IMR-90 (cell line): ENCODE measurements around the gene CYB5A. TPM values are rescaled to one million over a fixed set of nuclear protein-coding genes. Genes with fewer than 3 reads are reported as not detected.

Experiments
- ATAC-seq: fragments of 200-7000 bp; cut with Tn5 transposase; 2 replicates; pipeline ENCODE4 v1.9.1; 2020; ENCODE audit warnings: low read depth, mild to moderate bottlenecking, moderate library complexity
- BruUV-seq: library from RNA; stranded (reverse); fragments of 400-500 nt; replicated peaks from 2 replicates; lab custom pipeline; 2021; lab: Mats Ljungman, UMichigan
- CTCF ChIA-PET: fragments of 300-600 bp; formaldehyde crosslinking; extraction: SDS; loops from one replicate; lab custom pipeline; 2021; ENCODE audit warnings: antibody characterized with exemption; lab: Yijun Ruan, JAX
- POLR2A ChIA-PET: fragments of 300-600 bp; sonication (Branson Sonifier 250); formaldehyde crosslinking; loops from one replicate; lab custom pipeline; 2022; ENCODE audit warnings: antibody characterized with exemption; ENCODE audit not compliant: unreplicated experiment; lab: Charles Lee
- DNase-seq: peaks from one replicate; pipeline ENCODE4 v3.0.0; 2013
- H2AFZ ChIP-seq: replicated peaks from 2 replicates; pipeline ENCODE3; 2013; ENCODE audit warnings: low read length, mild to moderate bottlenecking; ENCODE audit not compliant: poor library complexity
- H2AK5ac ChIP-seq: 2 replicates; pipeline ENCODE4 v1.6.1; 2013; ENCODE audit warnings: low read depth, low read length, inconsistent platforms
- H2AK9ac ChIP-seq: replicated peaks from 2 replicates; pipeline ENCODE3; 2013; ENCODE audit warnings: mild to moderate bottlenecking, low read depth, low read length, moderate library complexity; ENCODE audit not compliant: poor library complexity
- H2BK120ac ChIP-seq: 2 replicates; pipeline ENCODE4 v1.6.1; 2013; ENCODE audit warnings: low read depth, low read length, inconsistent platforms
- H2BK15ac ChIP-seq: 3 replicates; pipeline ENCODE4 v1.6.1; 2013; ENCODE audit warnings: low read depth, low read length, inconsistent platforms
- H2BK20ac ChIP-seq: 2 replicates; pipeline ENCODE4 v1.6.1; 2013; ENCODE audit warnings: low read depth, mild to moderate bottlenecking, inconsistent platforms, low read length, moderate library complexity
- H2BK5ac ChIP-seq: 2 replicates; pipeline ENCODE4 v1.6.1; 2013; ENCODE audit warnings: mild to moderate bottlenecking, low read depth, low read length, inconsistent platforms; ENCODE audit not compliant: poor library complexity, severe bottlenecking
- H3K14ac ChIP-seq: replicated peaks from 2 replicates; pipeline ENCODE4 v1.6.1; 2013; ENCODE audit warnings: low read depth, low read length, inconsistent platforms
- H3K18ac ChIP-seq: 2 replicates; pipeline ENCODE4 v1.6.1; 2013; ENCODE audit warnings: low read depth, low read length, control low read depth
- H3K23ac ChIP-seq: 2 replicates; pipeline ENCODE4 v1.6.1; 2013; ENCODE audit warnings: low read depth, low read length, inconsistent platforms
- H3K27ac ChIP-seq: 2 replicates; pipeline ENCODE4 v1.5.1; 2013; ENCODE audit warnings: mild to moderate bottlenecking, control low read depth, low read length; ENCODE audit not compliant: insufficient read depth
- H3K27me3 ChIP-seq: 2 replicates; pipeline ENCODE4 v1.6.1; 2013; ENCODE audit warnings: low read length; ENCODE audit not compliant: control insufficient read depth, insufficient read depth
- H3K36me3 ChIP-seq: 2 replicates; pipeline ENCODE4 v1.6.1; 2013; ENCODE audit warnings: low read length, mixed read lengths; ENCODE audit not compliant: control insufficient read depth, insufficient read depth
- H3K4ac ChIP-seq: 2 replicates; pipeline ENCODE4 v1.6.1; 2013; ENCODE audit warnings: low read depth, low read length, inconsistent platforms
- H3K4me1 ChIP-seq: 2 replicates; pipeline ENCODE4 v1.6.1; 2013; ENCODE audit warnings: low read length, mixed read lengths; ENCODE audit not compliant: control insufficient read depth, insufficient read depth
- H3K4me2 ChIP-seq: 2 replicates; pipeline ENCODE4 v1.6.1; 2013; ENCODE audit warnings: low read depth, mild to moderate bottlenecking, control low read depth, low read length, moderate library complexity
- H3K4me3 ChIP-seq: 2 replicates; pipeline ENCODE4 v1.5.1; 2013; ENCODE audit warnings: low read depth, mild to moderate bottlenecking, control low read depth, low read length, moderate library complexity; ENCODE audit not compliant: insufficient read depth
- H3K56ac ChIP-seq: 2 replicates; pipeline ENCODE4 v1.6.1; 2013; ENCODE audit warnings: low read length, inconsistent platforms; ENCODE audit not compliant: insufficient read depth; ENCODE audit errors: extremely low read depth
- H3K79me1 ChIP-seq, 2 experiments: 2 replicates each; pipeline ENCODE4 v1.6.1; 2013; ENCODE audit warnings: low read length in 2 of 2, inconsistent platforms in 1 of 2, low read depth in 1 of 2
- H3K9ac ChIP-seq: 2 replicates; pipeline ENCODE4 v1.6.1; 2013; ENCODE audit warnings: low read depth, low read length, control low read depth
- H3K9me1 ChIP-seq: 2 replicates; pipeline ENCODE4 v1.6.1; 2013; ENCODE audit warnings: low read length, inconsistent platforms; ENCODE audit not compliant: insufficient read depth
- H3K9me3 ChIP-seq: 2 replicates; pipeline ENCODE4 v1.6.1; 2013; ENCODE audit warnings: low read length; ENCODE audit not compliant: control insufficient read depth, insufficient read depth
- H4K20me1 ChIP-seq: 2 replicates; pipeline ENCODE4 v1.6.1; 2013; ENCODE audit warnings: low read length, inconsistent platforms; ENCODE audit not compliant: insufficient read depth
- H4K5ac ChIP-seq: 2 replicates; pipeline ENCODE4 v1.6.1; 2013; ENCODE audit warnings: mild to moderate bottlenecking, low read depth, low read length, control low read depth
- H4K8ac ChIP-seq, 2 experiments: 2 replicates each; pipeline ENCODE4 v1.6.1; 2013; ENCODE audit warnings: low read depth in 2 of 2, low read length in 2 of 2, control low read depth in 1 of 2, inconsistent platforms in 1 of 2
- H4K91ac ChIP-seq: 2 replicates; pipeline ENCODE4 v1.6.1; 2013; ENCODE audit warnings: low read depth, low read length, inconsistent platforms; ENCODE audit not compliant: insufficient read depth
- BHLHE40 ChIP-seq: fragments of 150-350 bp; IDR thresholded peaks from 2 replicates; pipeline ENCODE4 v1.6.1; 2016; ENCODE audit warnings: mild to moderate bottlenecking, low read depth, low read length
- CEBPB ChIP-seq: IDR thresholded peaks from 2 replicates; pipeline ENCODE4 v1.6.1; 2012; ENCODE audit warnings: low read depth, low read length, improper control_type of control experiment
- FOS ChIP-seq: fragments of 150-350 bp; IDR thresholded peaks from 2 replicates; pipeline ENCODE4 v1.6.1; 2016; ENCODE audit warnings: low read depth, low read length
- MAZ ChIP-seq: IDR thresholded peaks from 2 replicates; pipeline ENCODE4 v1.6.1; 2012; ENCODE audit warnings: low read depth, mild to moderate bottlenecking, low read length, improper control_type of control experiment, moderate library complexity, borderline replicate concordance
- RAD21 ChIP-seq: IDR thresholded peaks from 2 replicates; pipeline ENCODE4 v1.6.1; 2012; ENCODE audit warnings: low read length, improper control_type of control experiment
- WGBS, 2 experiments: methylation state at CpG; one replicate each; pipeline versions ENCODE4 v1.1.5 to v1.1.7; 2013; ENCODE audit warnings: missing lambda C conversion rate in 2 of 2; ENCODE audit not compliant: insufficient read length in 1 of 2; ENCODE audit errors: extremely low coverage in 2 of 2; 5-methylcytosine and 5-hydroxymethylcytosine counted together
- dilution Hi-C: fragments of 300-500 bp; cut with HindIII; formaldehyde crosslinking; loops from one replicate; pipeline ENCODE4 v1.14.3; 2018; ENCODE audit warnings: low sequenced_read_pairs; ENCODE audit not compliant: unreplicated experiment
- in situ Hi-C: fragments of 300-500 bp; cut with MboI; formaldehyde crosslinking; loops from 3 replicates; pipeline ENCODE4 v1.14.3; 2019; ENCODE audit warnings: low sequenced_read_pairs, inconsistent platforms, mixed read lengths
- intact Hi-C: fragments of 100-400 bp; cut with micrococcal nuclease; formaldehyde crosslinking; loops from 2 replicates; pipeline ENCODE4 v1.10.0; 2022
- polyA plus RNA-seq, 3 experiments: library from polyadenylated mRNA; depleted of rRNA; stranded (reverse); fragments of >200 nt; gene quantifications; 2 replicates each; pipeline ENCODE4 v1.2.3, GENCODE V29; 2012; ENCODE audit warnings: low replicate concordance in 1 of 3
- total RNA-seq: library from RNA; depleted of rRNA; stranded (reverse); fragments of >200 nt; gene quantifications from 2 replicates; pipeline ENCODE4 v1.2.3, GENCODE V29; 2012

CYB5A gene
- total and polyA plus RNA-seq, 2 of the 4 experiments (the other 2 are of a cell fraction): 13.4 to 47.9 TPM

DNA sequence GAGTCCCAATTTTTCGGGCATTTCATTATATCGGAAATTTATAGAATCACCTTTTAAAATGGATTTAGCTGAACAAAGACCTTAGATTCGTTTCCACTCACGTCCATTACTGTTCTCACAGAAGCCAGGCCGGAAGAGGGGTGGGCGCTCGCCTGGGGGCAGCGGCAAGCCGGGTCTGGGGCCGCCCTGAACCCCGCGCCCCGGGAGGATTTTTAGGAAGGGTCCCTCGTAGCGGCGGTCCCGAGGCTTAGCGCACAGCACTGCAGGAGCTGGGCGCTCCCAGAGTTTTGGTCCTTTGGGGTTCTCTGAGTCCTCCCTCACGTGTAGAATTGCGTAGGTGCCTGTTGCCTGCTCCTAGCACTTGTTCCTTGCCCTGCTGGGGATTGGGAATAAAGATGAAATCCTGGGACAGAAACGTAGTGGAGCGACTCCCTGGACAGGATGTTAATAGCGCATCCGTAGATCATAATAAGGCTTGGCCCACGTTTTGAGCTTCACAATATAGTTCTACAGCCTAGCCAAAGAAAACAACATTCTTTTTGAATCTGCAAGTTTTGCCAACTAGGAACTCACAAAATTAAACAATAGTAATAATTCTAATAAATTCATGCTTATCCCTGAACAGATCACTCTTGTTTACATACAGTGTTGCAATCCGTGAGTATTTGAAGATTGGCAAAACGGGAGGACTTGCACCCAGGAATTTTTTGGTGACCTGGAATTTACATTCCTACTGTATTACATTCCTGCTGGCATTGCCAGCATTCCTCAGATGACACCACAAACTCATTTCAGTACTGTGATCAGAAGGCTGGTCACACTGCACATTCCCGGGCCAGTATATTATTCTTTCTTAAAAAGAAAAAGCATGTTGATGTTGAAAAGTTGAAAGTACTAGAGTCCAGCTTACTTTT, 24.8 kb upstream of the CYB5A start:
- H4K5ac ChIP-seq: peak overlapping the region; percentile 44
- peak overlapping the region; percentile 37; the same call in 1 of the 2 replicates for H4K91ac ChIP-seq
- H4K8ac ChIP-seq: peak overlapping the region in 1 of 2 experiments; percentile 49; a peak in 2 of 4 replicates
- H3K18ac ChIP-seq: peak overlapping the region; percentile 53
- H3K9ac ChIP-seq: no peak overlapping the region
- no peaks in the 10 kb centered on the region; the same call in 1 of the 2 replicates for H3K9me3 ChIP-seq
- H3K27me3 ChIP-seq: no peaks in the 10 kb centered on the region; the same call in 1 of the 2 replicates
- H3K79me1 ChIP-seq: no peaks in the 10 kb centered on the region
- H3K4me3 ChIP-seq: no peak overlapping the region
- intact Hi-C loops: loop anchor here (5.0 kb wide), 1 partner anchor 64 kb away; no protein-coding TSS in a partner anchor
- 80% methylated on average over 6 of the region's 29 CpGs; no CpG with 5 or more reads in 1 of the 2 experiments for WGBS, 2 experiments
- H3K56ac ChIP-seq: peak overlapping the region; percentile 2; the same call in 1 of the 2 replicates
- no peak overlapping the region for H2AK9ac ChIP-seq
- H3K9me1 ChIP-seq: no peaks in the 10 kb centered on the region; the same call in 1 of the 2 replicates
- in situ Hi-C loops: no loop called here
- 0 out of 2 replicates have a peak overlapping the region, but pooled peaks have one; percentile 35 for H2AK5ac ChIP-seq
- ChIA-PET CTCF (no interaction called here), POLR2A (no interaction called here)
- peak overlapping the region; percentile 5 for H2AFZ ChIP-seq
- H2BK120ac ChIP-seq: peak overlapping the region; percentile 42; the same call in 1 of the 2 replicates
- H3K4me2 ChIP-seq: peak overlapping the region; percentile 23
- TF ChIP-seq BHLHE40: peak; percentile 66; the same call in 1 of the 2 replicates
- no peak for TF ChIP-seq RAD21
- no peak; the same call in 1 of the 2 replicates for TF ChIP-seq MAZ
- peak; percentile 87 for TF ChIP-seq CEBPB
- no peak for TF ChIP-seq FOS
- H3K14ac ChIP-seq: no peak overlapping the region
- no peaks in the 10 kb centered on the region for H4K20me1 ChIP-seq
- H3K36me3 ChIP-seq: no peaks in the 10 kb centered on the region
- dilution Hi-C loops: no loop called here
- H3K27ac ChIP-seq: peak overlapping the region; percentile 78
- DNase-seq (peak; percentile 84), ATAC-seq (peak; percentile 97)
- H3K4ac ChIP-seq: peak overlapping the region; percentile 59; the same call in 1 of the 2 replicates
- BruUV-seq: no TSS peak
- no peak overlapping the region for H3K23ac ChIP-seq
- peak overlapping the region; percentile 54; the same call in 1 of the 2 replicates for H2BK20ac ChIP-seq
- H2BK5ac ChIP-seq: peak overlapping the region; percentile 81
- H3K4me1 ChIP-seq: peaks cover 5% of the 10 kb centered on the region
- no peak overlapping the region for H2BK15ac ChIP-seq
